ENCODE results near the gene DNAJB12.
"Not testable (repeated sequence)": the region's sequence is repeated elsewhere in the genome, so short reads cannot be mapped to it uniquely, and the experiment has no call there.

The DNAJB12 gene

GRCh38 chr10:72331575-72332422, 22.9 kb downstream of the DNAJB12 start:
- peak; percentile 93 for DNase-seq (ENCODE audit: low read depth)

- DNase-seq (ENCODE audit: low read depth), result no peak
Measured at GRCh38 chr10:72330069-72330426, 24.7 kb downstream of the DNAJB12 start.

- no peak for DNase-seq (ENCODE audit: low read depth)
Measured at GRCh38 chr10:72329290-72330068, 25.2 kb downstream of the DNAJB12 start.

GRCh38 chr10:72328829-72329204, 25.9 kb downstream of the DNAJB12 start:
- DNase-seq (ENCODE audit: low read depth), result no peak

GRCh38 chr10:72328045-72328828, 26.5 kb downstream of the DNAJB12 start:
- peak; percentile 60 for DNase-seq (ENCODE audit: low read depth)

GRCh38 chr10:72326665-72327603, 27.8 kb downstream of the DNAJB12 start:
- DNase-seq (ENCODE audit: low read depth), result not testable (repeated sequence)

GRCh38 chr10:72325243-72326175, 29.2 kb downstream of the DNAJB12 start:
- peak; percentile 72 for DNase-seq (ENCODE audit: low read depth)

GRCh38 chr10:72323771-72324191, 30.9 kb downstream of the DNAJB12 start:
- DNase-seq (ENCODE audit: low read depth), result no peak

- no peak for DNase-seq (ENCODE audit: low read depth)
Measured at GRCh38 chr10:72323108-72323749, 31.5 kb downstream of the DNAJB12 start.

GRCh38 chr10:72322280-72323058, 32.2 kb downstream of the DNAJB12 start:
- no peak for DNase-seq (ENCODE audit: low read depth)

GRCh38 chr10:72322030-72322279, 32.8 kb downstream of the DNAJB12 start:
- DNase-seq (ENCODE audit: low read depth), result no peak

GRCh38 chr10:72321248-72322029, 33.3 kb downstream of the DNAJB12 start:
- no peak for DNase-seq (ENCODE audit: low read depth)

GRCh38 chr10:72320676-72321247, 34.0 kb downstream of the DNAJB12 start:
- peak; percentile 99 for DNase-seq (ENCODE audit: low read depth)

GRCh38 chr10:72319416-72320254, 35.1 kb downstream of the DNAJB12 start:
- DNase-seq (ENCODE audit: low read depth), result peak; percentile 93

- no peak for DNase-seq (ENCODE audit: low read depth)
Measured at GRCh38 chr10:72318418-72319262, 36.1 kb downstream of the DNAJB12 start.
